HEK293 (cell line): Measurements from ENCODE around the gene HIF3A.
A peak's percentile ranks its signal among the peaks of the same experiment; 100 is the strongest.

Experiments used
- CTCF ChIA-PET: fragments of 350-600 bp; formaldehyde crosslinking; extraction: SDS; loops from one replicate; lab custom pipeline; 2021; ENCODE audit warnings: antibody characterized with exemption; lab: Yijun Ruan, JAX
- POLR2A ChIA-PET: fragments of 300-600 bp; formaldehyde crosslinking; extraction: SDS; loops from one replicate; lab custom pipeline; 2020; ENCODE audit warnings: antibody characterized with exemption, inconsistent platforms; lab: Yijun Ruan, JAX
- H3K27ac ChIP-seq: fragments of 200-500 bp; sonication (Bioruptor generic); 2 replicates; pipeline ENCODE4 v1.5.1; 2014; ENCODE audit warnings: low read depth, low read length, control low read depth, inconsistent platforms; ENCODE audit errors: extremely low read depth
- H3K36me3 ChIP-seq, 2 experiments: fragments of 200-500 bp in 1 of 2; sonication (Bioruptor generic) in 1 of 2; 1 replicate in 1 of 2; 2 replicates in 1 of 2; pipeline ENCODE4 v1.5.1; 2014 to 2017; ENCODE audit warnings: inconsistent platforms in 2 of 2, low read length in 2 of 2; ENCODE audit not compliant: control insufficient read depth in 2 of 2, insufficient read depth in 1 of 2
- H3K4me1 ChIP-seq: fragments of 200-500 bp; sonication (Bioruptor generic); 2 replicates; pipeline ENCODE4 v1.5.1; 2014; ENCODE audit warnings: mild to moderate bottlenecking, low read length, inconsistent platforms; ENCODE audit not compliant: control insufficient read depth, insufficient read depth
- H3K4me3 ChIP-seq: 2 replicates; pipeline ENCODE4 v1.5.1; 2011; ENCODE audit warnings: low read depth, mild to moderate bottlenecking, control low read depth, low read length, moderate library complexity
- H3K9me3 ChIP-seq: fragments of 200-500 bp; sonication (Bioruptor generic); 2 replicates; pipeline ENCODE4 v1.5.1; 2014; ENCODE audit warnings: low read depth, low read length, inconsistent platforms; ENCODE audit not compliant: control insufficient read depth, insufficient read depth
- BCL11B ChIP-seq: fragments of 450-650 bp; formaldehyde crosslinking; IDR thresholded peaks from 2 replicates; pipeline ENCODE4 v1.5.1; 2016; ENCODE audit warnings: low read depth, missing biosample characterization, missing genetic modification characterization
- GLI2 ChIP-seq: fragments of 450-650 bp; formaldehyde crosslinking; IDR thresholded peaks from 2 replicates; pipeline ENCODE4; 2017; ENCODE audit warnings: missing biosample characterization, missing genetic modification characterization, low read depth, borderline replicate concordance
- KLF16 ChIP-seq: fragments of 450-650 bp; formaldehyde crosslinking; IDR thresholded peaks from 2 replicates; pipeline ENCODE4 v1.5.1; 2017; ENCODE audit warnings: missing biosample characterization, missing genetic modification characterization
- KLF9 ChIP-seq: fragments of 450-650 bp; formaldehyde crosslinking; IDR thresholded peaks from 2 replicates; pipeline ENCODE4 v1.5.1; 2016; ENCODE audit warnings: missing biosample characterization, missing genetic modification characterization, low read depth
- MEIS1 ChIP-seq: sonication (generic); formaldehyde crosslinking; IDR thresholded peaks from 2 replicates; pipeline ENCODE4 v1.8.1; 2022; ENCODE audit warnings: missing genetic modification reagents, mild to moderate bottlenecking, borderline replicate concordance
- PRDM10 ChIP-seq: fragments of 450-650 bp; formaldehyde crosslinking; IDR thresholded peaks from 2 replicates; pipeline ENCODE4 v1.5.1; 2016; ENCODE audit warnings: missing biosample characterization, missing genetic modification characterization
- RBAK ChIP-seq: fragments of 450-650 bp; formaldehyde crosslinking; IDR thresholded peaks from 2 replicates; pipeline ENCODE4 v1.5.1; 2016; ENCODE audit warnings: missing biosample characterization, missing genetic modification characterization
- SCRT1 ChIP-seq: fragments of 450-650 bp; formaldehyde crosslinking; IDR thresholded peaks from 2 replicates; pipeline ENCODE4 v1.5.1; 2016; ENCODE audit warnings: missing biosample characterization, missing genetic modification characterization, borderline replicate concordance
- SETDB1 ChIP-seq: IDR thresholded peaks from one replicate; pipeline ENCODE4 v1.6.1; 2017; ENCODE audit warnings: mild to moderate bottlenecking, low read length, moderate library complexity, mixed read lengths; ENCODE audit not compliant: insufficient read length
- ZBTB17 ChIP-seq: fragments of 450-650 bp; formaldehyde crosslinking; IDR thresholded peaks from 2 replicates; pipeline ENCODE4 v1.5.1; 2016; ENCODE audit warnings: missing biosample characterization, missing genetic modification characterization
- ZBTB20 ChIP-seq: fragments of 450-650 bp; formaldehyde crosslinking; IDR thresholded peaks from 2 replicates; pipeline ENCODE4 v1.5.1; 2016; ENCODE audit warnings: missing biosample characterization, missing genetic modification characterization
- ZBTB21 ChIP-seq: fragments of 450-650 bp; formaldehyde crosslinking; IDR thresholded peaks from 2 replicates; pipeline ENCODE4 v1.5.1; 2017; ENCODE audit warnings: missing biosample characterization, missing genetic modification characterization
- ZBTB6 ChIP-seq: fragments of 450-650 bp; formaldehyde crosslinking; IDR thresholded peaks from 2 replicates; pipeline ENCODE4 v1.5.1; 2017; ENCODE audit warnings: missing biosample characterization, missing genetic modification characterization
- ZEB2 ChIP-seq: fragments of 450-650 bp; formaldehyde crosslinking; IDR thresholded peaks from 2 replicates; pipeline ENCODE4 v1.5.1; 2016; ENCODE audit warnings: missing biosample characterization, missing genetic modification characterization
- ZFP3 ChIP-seq: fragments of 450-650 bp; formaldehyde crosslinking; IDR thresholded peaks from 2 replicates; pipeline ENCODE4 v1.5.1; 2016; ENCODE audit warnings: low read depth, missing biosample characterization, missing genetic modification characterization
- ZFP69B ChIP-seq: fragments of 450-650 bp; formaldehyde crosslinking; IDR thresholded peaks from 2 replicates; pipeline ENCODE4 v1.5.1; 2016; ENCODE audit warnings: missing biosample characterization, missing genetic modification characterization
- ZNF133 ChIP-seq: fragments of 450-650 bp; formaldehyde crosslinking; IDR thresholded peaks from 2 replicates; pipeline ENCODE4 v1.5.1; 2016; ENCODE audit warnings: missing biosample characterization, missing genetic modification characterization
- ZNF16 ChIP-seq: fragments of 450-650 bp; formaldehyde crosslinking; IDR thresholded peaks from 2 replicates; pipeline ENCODE4 v1.5.1; 2016; ENCODE audit warnings: low read depth, missing biosample characterization, missing genetic modification characterization
- ZNF175 ChIP-seq: fragments of 450-650 bp; formaldehyde crosslinking; IDR thresholded peaks from 2 replicates; pipeline ENCODE4 v1.5.1; 2016; ENCODE audit warnings: missing biosample characterization, missing genetic modification characterization
- ZNF184 ChIP-seq: fragments of 450-650 bp; IDR thresholded peaks from 2 replicates; pipeline ENCODE4 v1.5.1; 2018; ENCODE audit warnings: missing biosample characterization, mild to moderate bottlenecking, missing genetic modification characterization
- ZNF19 ChIP-seq: fragments of 450-650 bp; formaldehyde crosslinking; IDR thresholded peaks from 2 replicates; pipeline ENCODE4; 2016; ENCODE audit warnings: missing biosample characterization, missing genetic modification characterization, low read depth
- ZNF223 ChIP-seq: fragments of 450-650 bp; formaldehyde crosslinking; IDR thresholded peaks from 2 replicates; pipeline ENCODE4 v1.5.1; 2016; ENCODE audit warnings: missing biosample characterization, missing genetic modification characterization
- ZNF239 ChIP-seq: fragments of 450-650 bp; formaldehyde crosslinking; IDR thresholded peaks from 2 replicates; pipeline ENCODE4 v1.5.1; 2016; ENCODE audit warnings: missing biosample characterization, missing genetic modification characterization
- ZNF362 ChIP-seq: fragments of 450-650 bp; formaldehyde crosslinking; IDR thresholded peaks from 2 replicates; pipeline ENCODE4 v1.5.1; 2016; ENCODE audit warnings: missing biosample characterization, missing genetic modification characterization
- ZNF394 ChIP-seq: fragments of 450-650 bp; formaldehyde crosslinking; IDR thresholded peaks from 2 replicates; pipeline ENCODE4 v1.5.1; 2016; ENCODE audit warnings: missing biosample characterization, missing genetic modification characterization, mild to moderate bottlenecking, moderate library complexity, borderline replicate concordance
- ZNF501 ChIP-seq: fragments of 450-650 bp; formaldehyde crosslinking; IDR thresholded peaks from 2 replicates; pipeline ENCODE4 v1.5.1; 2016; ENCODE audit warnings: missing biosample characterization, missing genetic modification characterization
- ZNF510 ChIP-seq: fragments of 450-650 bp; formaldehyde crosslinking; IDR thresholded peaks from 2 replicates; pipeline ENCODE4 v1.5.1; 2018; ENCODE audit warnings: mild to moderate bottlenecking, missing genetic modification characterization, missing biosample characterization; ENCODE audit not compliant: insufficient replicate concordance
- ZNF610 ChIP-seq: fragments of 450-650 bp; formaldehyde crosslinking; IDR thresholded peaks from 2 replicates; pipeline ENCODE4 v1.5.1; 2016; ENCODE audit warnings: missing biosample characterization, missing genetic modification characterization, borderline replicate concordance
- ZNF645 ChIP-seq: fragments of 450-650 bp; formaldehyde crosslinking; IDR thresholded peaks from 2 replicates; pipeline ENCODE4; 2016; ENCODE audit warnings: missing biosample characterization, missing genetic modification characterization
- ZNF654 ChIP-seq: fragments of 450-650 bp; formaldehyde crosslinking; IDR thresholded peaks from 2 replicates; pipeline ENCODE4 v1.5.1; 2016; ENCODE audit warnings: low read depth, missing biosample characterization, missing genetic modification characterization
- ZNF660 ChIP-seq: fragments of 450-650 bp; IDR thresholded peaks from 2 replicates; pipeline ENCODE4 v1.5.1; 2018; ENCODE audit warnings: missing biosample characterization, mild to moderate bottlenecking, missing genetic modification characterization
- ZNF664 ChIP-seq: fragments of 450-650 bp; formaldehyde crosslinking; IDR thresholded peaks from 2 replicates; pipeline ENCODE4 v1.5.1; 2016; ENCODE audit warnings: missing biosample characterization, missing genetic modification characterization

HIF3A gene

GRCh38 chr19:46265217-46265828 is 31.5 kb upstream of the HIF3A start:
- Histone ChIP-seq H3K36me3 (no peaks in the 10 kb centered on the region), H3K9me3 (no peaks in the 10 kb centered on the region), H3K4me3 (no peak overlapping the region), H3K27ac (no peak overlapping the region), H3K4me1 (peaks cover 4% of the 10 kb centered on the region; the same call in 1 of the 2 replicates)
- CTCF ChIA-PET: interaction anchor here (0.6 to 12.7 kb wide), 52 partner anchors 8 to 440 kb away, joined by 3 to 431 read pairs (median 4); partner anchors contain the start of genes HIF3A, IGFL1 and IGFL2
- POLR2A ChIA-PET: interaction anchor here (0.7 kb wide), 1 partner anchor 1088 kb away, joined by 3 read pairs; the partner anchor contains the start of gene TRAPPC6A
- TF ChIP-seq ZFP3 (tag by site-specific recombination) (no peak), RBAK (no peak), ZNF184 (tag by site-specific recombination) (no peak), ZNF223 (tag by site-specific recombination) (no peak), KLF9 (tag by site-specific recombination) (no peak), ZNF19 (no peak), SETDB1 (no peak), ZNF510 (tag by site-specific recombination) (no peak), ZNF660 (tag by site-specific recombination) (peak; percentile 89), ZNF394 (no peak), KLF16 (tag by site-specific recombination) (no peak), ZNF16 (tag by site-specific recombination) (no peak), ZNF610 (tag by site-specific recombination) (no peak), ZEB2 (peak; percentile 32; the same call in 1 of the 2 replicates), ZNF664 (no peak), ZNF133 (tag by site-specific recombination) (no peak), ZBTB17 (tag by site-specific recombination) (peak; percentile 88), PRDM10 (tag by site-specific recombination) (0 out of 2 replicates have a peak, but pooled peaks have one; percentile 14), ZNF501 (tag by site-specific recombination) (no peak), ZBTB6 (tag by site-specific recombination) (no peak), BCL11B (tag by site-specific recombination) (no peak), SCRT1 (peak; percentile 88), ZFP69B (peak; percentile 82), ZNF175 (no peak), MEIS1 (CRISPR knock-in tag) (no peak), ZNF239 (tag by site-specific recombination) (no peak), ZBTB20 (tag by site-specific recombination) (no peak), ZNF654 (tag by site-specific recombination) (peak; percentile 86), ZNF362 (tag by site-specific recombination) (no peak), ZNF645 (tag by site-specific recombination) (no peak), ZBTB21 (tag by site-specific recombination) (no peak), GLI2 (tag by site-specific recombination) (no peak)
